ENCODE data around the gene KREMEN2.

Gene KREMEN2

GRCh38 chr16:2975161-2975795, 11.2 kb downstream of the KREMEN2 start:
- Histone ChIP-seq H3K27me3 (ENCODE audit: low read depth, low read length) (peaks cover 5% of the 10 kb centered on the region), H3K4me3 (ENCODE audit: low read depth in 1 of 2, low read length in 2 of 2) (no peak overlapping the region), H3K36me3 (ENCODE audit: control insufficient read depth in 1 of 2, insufficient read depth in 2 of 2, low read length in 2 of 2) (no peaks in the 10 kb centered on the region), H3K4me1 (ENCODE audit: control insufficient read depth in 1 of 2, insufficient read depth in 2 of 2, low read length in 2 of 2) (peaks cover 2 to 8% of the 10 kb centered on the region in 2 donors), H3K27ac (ENCODE audit: low read length) (no peak overlapping the region), H3K9me3 (ENCODE audit: control insufficient read depth in 1 of 2, low read length in 2 of 2) (no peaks in the 10 kb centered on the region)

- H3K27ac ChIP-seq (ENCODE audit: low read length), result no peak overlapping the region
- H3K4me1 ChIP-seq (ENCODE audit: control insufficient read depth in 1 of 2, insufficient read depth in 2 of 2, low read length in 2 of 2), result peaks cover 0 to 15% of the 10 kb centered on the region in 2 donors
- no peak overlapping the region for H3K4me3 ChIP-seq (ENCODE audit: low read depth in 1 of 2, low read length in 2 of 2)
- H3K36me3 ChIP-seq (ENCODE audit: control insufficient read depth in 1 of 2, insufficient read depth in 2 of 2, low read length in 2 of 2), result no peaks in the 10 kb centered on the region
- H3K9me3 ChIP-seq (ENCODE audit: control insufficient read depth in 1 of 2, low read length in 2 of 2), result no peaks in the 10 kb centered on the region
- H3K27me3 ChIP-seq (ENCODE audit: low read depth, low read length), result peaks cover 5% of the 10 kb centered on the region
These were observed 12.1 kb downstream of the KREMEN2 start for GRCh38 chr16:2976201-2976600.

GRCh38 chr16:2976673-2977072, 12.6 kb downstream of the KREMEN2 start:
- Histone ChIP-seq H3K4me1 (ENCODE audit: control insufficient read depth in 1 of 2, insufficient read depth in 2 of 2, low read length in 2 of 2) (peaks cover 0 to 17% of the 10 kb centered on the region in 2 donors), H3K27me3 (ENCODE audit: low read depth, low read length) (peaks cover 5% of the 10 kb centered on the region), H3K4me3 (ENCODE audit: low read depth in 1 of 2, low read length in 2 of 2) (no peak overlapping the region), H3K36me3 (ENCODE audit: control insufficient read depth in 1 of 2, insufficient read depth in 2 of 2, low read length in 2 of 2) (no peaks in the 10 kb centered on the region), H3K27ac (ENCODE audit: low read length) (no peak overlapping the region), H3K9me3 (ENCODE audit: control insufficient read depth in 1 of 2, low read length in 2 of 2) (no peaks in the 10 kb centered on the region)

GRCh38 chr16:2977440-2977839, 13.4 kb downstream of the KREMEN2 start:
- Histone ChIP-seq H3K27me3 (ENCODE audit: low read depth, low read length) (peaks cover 5% of the 10 kb centered on the region), H3K4me3 (ENCODE audit: low read depth in 1 of 2, low read length in 2 of 2) (no peak overlapping the region), H3K27ac (ENCODE audit: low read length) (no peak overlapping the region), H3K9me3 (ENCODE audit: control insufficient read depth in 1 of 2, low read length in 2 of 2) (no peaks in the 10 kb centered on the region), H3K4me1 (ENCODE audit: control insufficient read depth in 1 of 2, insufficient read depth in 2 of 2, low read length in 2 of 2) (peaks cover 0 to 17% of the 10 kb centered on the region in 2 donors), H3K36me3 (ENCODE audit: control insufficient read depth in 1 of 2, insufficient read depth in 2 of 2, low read length in 2 of 2) (no peaks in the 10 kb centered on the region)

GRCh38 chr16:2979669-2980226, 15.7 kb downstream of the KREMEN2 start:
- Histone ChIP-seq H3K27me3 (ENCODE audit: low read depth, low read length) (peaks cover 5% of the 10 kb centered on the region), H3K4me3 (ENCODE audit: low read depth in 1 of 2, low read length in 2 of 2) (peak overlapping the region; percentile 26 to 81), H3K27ac (ENCODE audit: low read length) (no peak overlapping the region), H3K9me3 (ENCODE audit: control insufficient read depth in 1 of 2, low read length in 2 of 2) (no peaks in the 10 kb centered on the region), H3K36me3 (ENCODE audit: control insufficient read depth in 1 of 2, insufficient read depth in 2 of 2, low read length in 2 of 2) (no peaks in the 10 kb centered on the region), H3K4me1 (ENCODE audit: control insufficient read depth in 1 of 2, insufficient read depth in 2 of 2, low read length in 2 of 2) (peaks cover 0 to 24% of the 10 kb centered on the region in 2 donors)

GRCh38 chr16:2980227-2981176, 16.4 kb downstream of the KREMEN2 start, which contains the start of gene PKMYT1:
Gene PKMYT1 (minus strand): TSS chr16:2980446. CDS start chr16:2979657, 789 bp downstream.
- Histone ChIP-seq H3K27ac (ENCODE audit: low read length) (peak within 1 kb of the TSS; percentile 45), H3K27me3 (ENCODE audit: low read depth, low read length) (peaks cover 5% of the 10 kb centered on the region), H3K4me3 (ENCODE audit: low read depth in 1 of 2, low read length in 2 of 2) (peak within 1 kb of the TSS; percentile 70 to 81), H3K36me3 (ENCODE audit: control insufficient read depth in 1 of 2, insufficient read depth in 2 of 2, low read length in 2 of 2) (no peaks in the 10 kb centered on the region), H3K4me1 (ENCODE audit: control insufficient read depth in 1 of 2, insufficient read depth in 2 of 2, low read length in 2 of 2) (peaks cover 0 to 24% of the 10 kb centered on the region in 2 donors), H3K9me3 (ENCODE audit: control insufficient read depth in 1 of 2, low read length in 2 of 2) (no peaks in the 10 kb centered on the region)

GRCh38 chr16:2981177-2981898, 17.3 kb downstream of the KREMEN2 start:
- H3K9me3 ChIP-seq (ENCODE audit: control insufficient read depth in 1 of 2, low read length in 2 of 2), result no peaks in the 10 kb centered on the region

GRCh38 chr16:2981899-2982250, 17.8 kb downstream of the KREMEN2 start:
- Histone ChIP-seq H3K27me3 (ENCODE audit: low read depth, low read length) (peaks cover 5% of the 10 kb centered on the region), H3K9me3 (ENCODE audit: control insufficient read depth in 1 of 2, low read length in 2 of 2) (no peaks in the 10 kb centered on the region), H3K36me3 (ENCODE audit: control insufficient read depth in 1 of 2, insufficient read depth in 2 of 2, low read length in 2 of 2) (no peaks in the 10 kb centered on the region), H3K4me1 (ENCODE audit: control insufficient read depth in 1 of 2, insufficient read depth in 2 of 2, low read length in 2 of 2) (peaks cover 0 to 24% of the 10 kb centered on the region in 2 donors), H3K4me3 (ENCODE audit: low read depth in 1 of 2, low read length in 2 of 2) (no peak overlapping the region), H3K27ac (ENCODE audit: low read length) (no peak overlapping the region)

More at GRCh38 chr16:2981177-2981898, 17.3 kb downstream of the KREMEN2 start:
- Histone ChIP-seq H3K4me3 (ENCODE audit: low read depth in 1 of 2, low read length in 2 of 2) (peak overlapping the region in 1 of 2 donors; percentile 81), H3K27ac (ENCODE audit: low read length) (no peak overlapping the region), H3K36me3 (ENCODE audit: control insufficient read depth in 1 of 2, insufficient read depth in 2 of 2, low read length in 2 of 2) (no peaks in the 10 kb centered on the region), H3K27me3 (ENCODE audit: low read depth, low read length) (peaks cover 5% of the 10 kb centered on the region), H3K4me1 (ENCODE audit: control insufficient read depth in 1 of 2, insufficient read depth in 2 of 2, low read length in 2 of 2) (peaks cover 0 to 24% of the 10 kb centered on the region in 2 donors)

- H3K4me1 ChIP-seq (ENCODE audit: control insufficient read depth in 1 of 2, insufficient read depth in 2 of 2, low read length in 2 of 2), result peaks cover 0 to 24% of the 10 kb centered on the region in 2 donors
- H3K27ac ChIP-seq (ENCODE audit: low read length), result no peak overlapping the region
- peaks cover 5% of the 10 kb centered on the region for H3K27me3 ChIP-seq (ENCODE audit: low read depth, low read length)
- H3K36me3 ChIP-seq (ENCODE audit: control insufficient read depth in 1 of 2, insufficient read depth in 2 of 2, low read length in 2 of 2), result no peaks in the 10 kb centered on the region
- H3K4me3 ChIP-seq (ENCODE audit: low read depth in 1 of 2, low read length in 2 of 2), result no peak overlapping the region
- H3K9me3 ChIP-seq (ENCODE audit: control insufficient read depth in 1 of 2, low read length in 2 of 2), result no peaks in the 10 kb centered on the region
These were observed 18.3 kb downstream of the KREMEN2 start for GRCh38 chr16:2982402-2982801.

- H3K4me1 ChIP-seq (ENCODE audit: control insufficient read depth in 1 of 2, insufficient read depth in 2 of 2, low read length in 2 of 2), result peaks cover 0 to 24% of the 10 kb centered on the region in 2 donors
- H3K27ac ChIP-seq (ENCODE audit: low read length), result no peak overlapping the region
- H3K9me3 ChIP-seq (ENCODE audit: control insufficient read depth in 1 of 2, low read length in 2 of 2), result no peaks in the 10 kb centered on the region
- no peak overlapping the region for H3K4me3 ChIP-seq (ENCODE audit: low read depth in 1 of 2, low read length in 2 of 2)
- H3K27me3 ChIP-seq (ENCODE audit: low read depth, low read length), result peaks cover 5% of the 10 kb centered on the region
- H3K36me3 ChIP-seq (ENCODE audit: control insufficient read depth in 1 of 2, insufficient read depth in 2 of 2, low read length in 2 of 2), result no peaks in the 10 kb centered on the region
These were observed 19.6 kb downstream of the KREMEN2 start for GRCh38 chr16:2983706-2984136.
